ENCODE data around the gene PROSER3.
"Not testable (repeated sequence)": the region's sequence is repeated elsewhere in the genome, so short reads cannot be mapped to it uniquely, and the experiment has no call there.

PROSER3 gene

DNA sequence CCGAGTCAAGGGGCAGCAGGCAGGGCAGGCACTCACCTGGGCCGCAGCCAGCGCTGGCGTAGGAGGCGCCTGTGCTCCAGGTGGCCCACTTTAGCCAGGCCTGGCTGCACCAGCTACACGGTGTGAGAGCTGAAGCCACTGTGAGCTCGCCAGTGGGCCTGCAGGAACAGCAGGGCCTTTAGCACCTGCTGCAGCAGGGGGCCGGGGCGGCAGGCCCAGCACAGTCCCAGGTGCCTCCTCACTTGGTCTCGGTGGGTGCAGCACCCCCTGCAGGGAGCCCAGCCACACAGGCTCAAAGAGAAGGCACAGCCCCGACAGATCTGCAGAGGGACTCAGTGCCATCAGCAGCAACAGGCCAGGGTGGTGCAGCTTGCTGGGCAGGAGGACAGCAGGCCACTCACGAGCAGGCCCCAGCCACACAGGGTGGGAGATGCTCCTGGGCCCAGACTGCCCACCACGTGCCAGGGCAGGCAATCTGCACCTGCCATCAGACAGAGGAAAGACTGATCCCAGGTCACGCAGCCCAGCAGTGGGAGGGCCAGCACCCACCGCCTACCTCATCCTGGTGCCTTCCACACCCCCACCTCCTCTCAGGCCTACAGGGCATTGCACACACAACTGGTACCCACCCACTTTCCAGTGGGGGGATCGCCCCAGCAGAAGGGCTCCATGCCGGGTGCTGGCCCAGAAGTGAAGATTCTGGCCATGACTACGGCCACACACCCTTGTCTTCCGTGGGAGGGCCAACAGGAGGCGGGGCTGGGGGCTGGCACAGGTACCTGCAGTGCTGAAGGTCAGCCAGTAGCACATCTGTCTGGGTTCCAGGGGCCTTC is 33.2 kb downstream of the PROSER3 start:
- DNase-seq (ENCODE audit: low read depth in 2 of 2) = no peak

DNA sequence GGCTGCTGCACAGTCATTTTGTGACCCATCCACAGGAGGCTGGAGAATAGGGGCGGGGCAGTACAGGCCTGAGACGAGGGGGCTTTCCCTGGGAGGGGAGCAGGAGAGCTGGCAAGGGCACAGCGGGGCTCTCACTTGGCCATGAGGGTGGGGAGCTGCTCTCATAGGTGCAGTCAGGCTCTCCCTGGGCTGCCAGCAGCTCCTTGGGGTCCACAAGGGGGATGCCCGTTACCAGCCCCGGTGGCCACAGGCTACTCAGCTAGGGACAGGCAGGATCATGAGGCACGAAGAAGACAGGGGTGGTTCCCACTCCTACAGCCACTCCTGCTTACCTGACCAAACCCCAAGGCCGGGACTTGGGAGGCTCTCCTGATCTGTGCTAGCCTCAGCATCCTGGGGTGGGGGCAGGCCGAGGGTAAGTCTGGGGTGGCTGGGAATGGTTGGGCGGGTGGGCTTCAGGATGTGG is 33.9 kb downstream of the PROSER3 start:
- DNase-seq (ENCODE audit: low read depth in 2 of 2) = no peak

DNA sequence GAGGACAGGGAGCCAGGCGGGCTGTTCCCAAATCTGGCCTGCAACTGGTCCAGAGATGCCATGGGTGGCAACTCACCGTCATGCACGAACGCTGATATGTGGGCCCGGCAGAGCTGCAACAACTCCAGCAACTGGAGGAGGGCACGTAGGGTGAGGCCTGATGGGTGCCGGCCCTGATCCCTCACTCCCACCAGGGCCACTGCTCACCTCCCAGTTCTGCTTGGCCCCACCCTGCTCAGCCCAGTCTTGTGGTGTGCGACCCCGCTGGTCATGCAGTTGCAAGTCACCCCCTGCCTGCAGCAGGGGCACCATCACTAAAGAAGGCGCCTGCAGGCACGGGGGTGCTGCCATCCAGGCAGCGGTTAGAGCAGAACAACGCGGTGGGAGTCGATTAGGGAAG is 34.3 kb downstream of the PROSER3 start:
- DNase-seq (ENCODE audit: low read depth in 2 of 2) = no peak

DNA sequence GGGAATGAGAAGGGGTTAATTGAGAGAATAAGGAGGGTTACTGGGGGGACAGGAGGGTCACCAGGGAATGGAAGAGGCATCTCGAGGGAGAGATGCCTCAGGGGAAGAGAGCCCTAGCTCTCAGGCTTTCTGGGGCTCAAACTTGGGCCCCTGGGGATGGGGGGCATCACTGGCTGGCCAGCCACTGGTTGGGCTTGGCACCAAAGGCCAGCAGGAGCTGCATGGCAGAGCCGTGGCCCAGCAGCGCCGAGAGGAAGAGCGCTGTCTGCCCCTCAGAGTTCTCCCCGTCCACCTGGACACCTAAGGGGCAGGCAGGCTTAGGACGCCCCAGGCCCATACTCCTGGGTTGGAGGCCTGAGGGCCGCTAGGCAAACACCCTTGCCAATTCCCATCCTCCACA is 34.9 kb downstream of the PROSER3 start:
- no peak for DNase-seq (ENCODE audit: low read depth in 2 of 2)

DNA sequence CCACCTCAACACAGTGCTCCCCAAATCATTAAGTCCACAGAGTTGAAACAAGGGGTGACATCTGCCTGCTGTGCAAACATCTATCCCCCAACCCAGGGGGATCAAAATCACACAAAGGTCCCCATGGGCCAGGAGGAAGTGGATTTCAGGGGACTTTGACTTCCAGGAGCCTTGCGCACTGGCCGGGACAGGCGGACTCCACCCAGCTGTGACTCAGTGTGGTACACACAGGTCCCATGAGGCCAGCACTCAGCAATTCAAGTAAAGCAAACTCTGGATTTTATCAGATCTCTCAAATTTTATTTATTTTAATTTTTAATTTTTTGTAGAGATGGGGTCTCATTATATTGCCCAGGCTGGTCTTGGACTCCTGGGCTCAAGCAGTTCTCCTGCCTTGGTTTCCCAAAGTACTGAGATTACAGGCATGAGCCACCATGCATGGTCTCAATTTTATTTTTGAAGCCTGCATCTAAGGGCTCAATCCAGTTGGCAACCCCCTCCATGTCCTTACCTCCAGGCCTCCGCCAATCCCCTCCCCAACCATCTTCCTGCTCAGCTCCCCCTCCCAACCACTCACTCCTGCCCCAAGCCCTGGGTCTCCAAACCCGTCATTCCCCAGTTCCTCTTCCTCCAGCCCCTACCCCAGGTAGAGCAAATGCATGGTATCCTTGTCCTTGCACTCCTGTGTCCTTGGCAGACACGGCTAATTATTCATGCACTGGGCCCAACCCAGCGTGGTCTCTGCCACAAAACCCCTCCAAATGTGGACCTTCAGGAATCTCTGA is 35.6 kb downstream of the PROSER3 start:
- DNase-seq (ENCODE audit: low read depth in 2 of 2) = no peak

DNA sequence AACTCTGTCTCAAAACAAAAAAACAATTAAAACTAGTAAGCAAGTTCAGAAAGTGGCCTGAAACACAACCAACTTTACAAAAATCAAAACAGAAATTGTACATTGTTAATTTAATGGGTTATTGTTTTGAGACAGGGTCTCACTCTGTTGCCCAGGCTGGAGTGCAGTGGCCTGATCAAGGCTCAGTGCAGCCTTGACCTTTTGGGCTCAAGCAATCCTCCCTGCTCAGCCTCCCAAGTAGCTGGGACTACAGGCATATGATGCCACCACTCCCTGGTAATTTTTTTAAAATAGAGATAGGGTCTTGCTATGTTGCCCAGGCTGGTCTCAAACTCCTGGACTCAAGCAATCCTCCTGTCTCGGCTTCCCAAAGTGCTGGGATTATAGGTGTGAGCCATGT is 37.6 kb downstream of the PROSER3 start:
- not testable (repeated sequence) for DNase-seq (ENCODE audit: low read depth in 2 of 2)

DNA sequence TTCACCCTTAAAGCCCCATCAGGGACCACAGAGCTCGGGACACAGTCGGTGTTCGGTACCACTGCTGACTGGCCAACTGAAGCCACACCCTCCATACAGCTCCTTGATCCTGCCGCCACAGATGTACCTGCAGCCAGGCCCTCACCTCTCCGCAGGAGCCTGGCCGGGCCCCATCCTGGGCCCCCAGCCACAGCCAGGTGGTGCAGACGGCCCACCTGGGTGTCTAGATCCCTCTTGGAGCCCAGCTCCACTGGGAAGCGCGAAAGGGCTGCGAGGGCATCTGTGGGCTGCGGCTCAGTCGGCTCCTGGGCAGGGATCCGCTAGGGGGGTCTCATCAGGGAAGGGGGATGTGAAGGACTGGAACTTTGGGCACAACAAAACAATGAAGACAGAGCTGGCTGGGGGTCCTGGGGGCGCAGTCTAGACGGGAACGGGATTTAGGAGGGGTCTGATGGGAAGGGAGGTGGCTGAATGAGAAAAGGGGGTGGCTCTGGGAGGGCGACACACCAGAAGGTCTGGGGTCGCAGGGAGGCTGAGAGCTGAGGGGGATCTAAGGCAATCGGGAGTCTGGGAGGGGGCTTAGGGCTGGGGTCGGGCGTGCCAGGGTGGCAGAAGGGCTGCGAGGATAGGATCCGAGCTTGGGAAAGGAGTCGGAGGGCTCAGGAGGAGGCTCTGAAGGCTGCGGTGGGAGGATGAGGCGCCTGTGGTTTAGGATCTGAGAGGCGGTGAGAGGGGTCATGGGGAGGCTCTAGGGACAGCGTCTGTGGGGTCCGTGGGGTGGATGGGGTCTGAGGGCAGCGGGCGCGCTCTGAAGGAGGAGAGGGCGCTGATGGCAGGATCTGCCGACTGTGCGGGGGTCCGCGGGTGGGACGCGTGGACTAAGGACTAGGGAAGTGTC is 38.9 kb downstream of the PROSER3 start:
- no peak for DNase-seq (ENCODE audit: low read depth in 2 of 2)

DNA sequence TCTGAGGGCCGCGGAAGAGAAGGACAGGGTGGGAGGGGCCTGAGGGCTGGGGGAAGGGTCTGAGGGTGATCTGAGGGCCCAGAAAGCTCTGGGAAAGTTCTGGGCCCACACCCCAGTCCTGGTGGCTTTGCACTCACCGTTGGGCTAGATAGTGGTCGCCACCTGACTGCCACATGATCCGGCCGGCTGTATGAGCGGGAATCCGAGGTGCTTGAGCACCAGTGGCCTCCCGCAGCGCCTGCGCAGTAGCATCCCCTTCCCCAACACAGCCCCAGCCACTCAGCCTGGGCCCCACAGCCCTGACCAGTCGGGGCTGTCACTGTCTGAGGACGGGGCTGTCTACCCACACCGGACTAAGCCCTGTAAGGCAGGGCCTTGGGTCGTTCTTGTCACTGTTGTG is 39.7 kb downstream of the PROSER3 start:
- DNase-seq (ENCODE audit: low read depth in 2 of 2) = no peak

DNA sequence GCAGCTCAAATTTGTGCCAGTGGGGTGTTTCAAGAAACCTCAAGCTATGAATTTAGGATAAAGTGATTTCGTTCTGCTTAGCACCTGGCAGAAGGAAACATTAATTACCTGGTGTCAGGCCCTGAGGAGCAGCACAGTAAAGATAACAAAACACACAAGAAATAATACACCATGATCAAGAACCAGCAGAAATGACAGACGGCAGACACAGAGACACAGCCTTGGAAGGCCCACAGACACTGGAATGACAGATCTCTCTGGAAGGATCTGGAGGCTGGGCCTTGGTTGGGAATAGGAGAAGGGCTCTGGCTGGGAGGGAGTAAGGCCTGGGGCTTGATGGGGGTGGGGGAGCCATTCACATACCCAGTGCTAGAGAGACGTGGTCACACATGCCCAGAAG is 43.9 kb downstream of the PROSER3 start:
- no peak for DNase-seq (ENCODE audit: low read depth in 2 of 2)

DNA sequence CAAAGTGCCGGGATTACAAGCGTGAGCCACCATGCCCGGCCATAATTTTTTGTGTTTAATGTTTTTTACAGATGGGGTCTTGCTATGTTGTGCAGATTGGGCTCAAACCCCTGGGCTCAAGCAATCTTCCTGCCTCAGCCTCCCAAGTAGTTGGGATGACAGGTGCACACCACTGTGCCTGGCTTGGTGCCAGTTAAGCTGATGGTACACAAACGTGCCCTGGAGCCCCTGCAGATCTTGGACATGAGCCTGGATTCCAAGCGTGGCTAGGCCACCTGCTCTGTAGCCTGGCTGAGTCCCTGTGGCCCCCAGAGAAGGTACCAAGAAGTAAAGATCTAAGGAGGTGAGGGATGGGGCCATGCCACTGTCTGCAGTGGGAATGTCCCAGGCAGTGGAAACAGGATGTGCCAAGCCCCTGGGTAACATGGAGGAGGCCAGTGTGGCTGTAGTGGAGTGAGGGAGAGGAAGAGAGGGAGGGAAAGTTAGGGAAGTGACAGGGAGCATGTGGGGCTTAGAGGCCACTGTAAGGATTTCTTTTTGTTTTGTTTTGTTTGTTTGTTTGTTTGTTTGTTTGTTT is 47.6 kb downstream of the PROSER3 start:
- DNase-seq (ENCODE audit: low read depth in 2 of 2) = no peak

DNA sequence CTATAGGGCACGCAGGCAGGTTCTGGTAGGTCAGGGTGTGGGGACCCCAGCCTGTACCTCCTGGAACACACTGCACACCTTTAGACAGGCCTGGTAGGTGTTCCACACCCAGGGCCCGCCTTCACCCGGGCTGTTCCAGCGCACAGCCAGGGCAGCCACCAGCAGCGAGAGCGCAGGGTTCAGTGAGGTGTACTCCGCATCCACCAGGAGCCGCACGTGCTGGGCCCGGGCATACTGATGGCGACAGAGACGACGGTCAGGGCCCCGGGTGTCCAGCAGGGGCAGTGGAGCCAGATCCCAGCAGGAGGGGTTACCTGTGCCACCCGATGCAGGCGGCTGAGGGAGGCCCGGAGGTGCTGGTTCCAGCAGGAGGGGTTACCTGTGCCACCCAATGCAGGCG is 48.6 kb downstream of the PROSER3 start:
- no peak for DNase-seq (ENCODE audit: low read depth in 2 of 2)

DNA sequence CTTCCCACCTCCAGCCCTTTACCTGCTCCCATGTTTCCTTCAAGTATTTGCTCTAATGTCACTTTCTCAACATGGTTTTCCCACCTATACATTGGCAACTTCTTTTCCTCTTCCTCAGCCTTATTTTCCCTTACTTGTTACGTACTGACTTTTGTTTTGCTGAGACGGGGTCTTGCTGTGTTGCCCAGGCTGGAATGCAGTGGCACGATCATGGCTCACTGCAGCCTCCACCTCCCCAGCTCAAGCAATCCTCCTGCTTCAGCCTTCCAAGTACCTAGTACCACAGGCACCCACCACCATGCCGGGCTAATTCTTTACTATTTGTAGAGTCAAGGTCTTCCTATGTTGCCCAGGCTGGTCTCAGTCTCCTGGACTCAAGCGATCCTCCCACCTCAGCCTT is 49.7 kb downstream of the PROSER3 start:
- DNase-seq (ENCODE audit: low read depth in 2 of 2) = no peak

DNA sequence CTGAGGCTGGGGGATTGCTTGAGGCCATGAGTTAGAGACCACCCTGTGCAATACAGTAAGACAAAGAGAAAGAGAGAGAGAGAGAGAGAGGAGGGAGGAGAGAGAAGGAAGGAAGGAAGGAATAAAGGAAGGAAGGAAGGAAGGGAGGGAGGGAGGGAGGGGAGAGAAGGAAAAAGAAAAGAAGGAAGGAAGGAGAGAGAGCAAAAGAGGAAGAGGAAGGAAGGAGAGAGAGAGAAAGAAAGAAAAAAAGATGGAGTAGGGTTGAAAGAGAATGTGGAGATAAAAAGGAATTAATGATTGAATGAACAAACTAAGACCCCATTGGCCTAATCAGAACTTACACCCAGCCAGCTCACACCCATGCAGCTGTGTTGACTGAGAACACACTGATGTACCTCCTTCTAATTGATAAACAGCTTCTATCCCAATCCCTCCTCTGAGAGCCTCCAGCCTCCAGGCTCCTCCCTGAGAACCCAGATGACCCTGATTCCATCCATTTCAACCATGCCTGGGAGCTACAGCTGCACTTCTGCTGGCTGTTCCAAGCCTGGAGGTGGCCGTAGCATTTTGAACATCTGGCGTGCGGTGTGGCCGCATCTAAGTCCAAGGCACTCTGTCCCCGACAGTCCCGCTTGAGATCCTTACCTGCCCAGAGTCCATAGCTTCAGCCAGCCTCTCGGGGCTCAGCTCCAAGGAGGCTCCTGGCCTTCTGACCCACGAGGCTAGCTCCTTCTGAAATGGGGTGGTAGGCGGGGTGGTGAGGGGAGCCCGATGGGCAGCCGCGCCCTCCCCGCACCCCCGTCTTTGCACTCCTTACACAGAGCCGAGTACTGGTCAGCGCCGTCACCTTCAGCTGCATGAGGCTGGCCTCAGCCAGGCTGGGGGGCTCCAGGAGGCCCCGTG is 53.6 kb downstream of the PROSER3 start:
- DNase-seq (ENCODE audit: low read depth in 2 of 2) = no peak

DNA sequence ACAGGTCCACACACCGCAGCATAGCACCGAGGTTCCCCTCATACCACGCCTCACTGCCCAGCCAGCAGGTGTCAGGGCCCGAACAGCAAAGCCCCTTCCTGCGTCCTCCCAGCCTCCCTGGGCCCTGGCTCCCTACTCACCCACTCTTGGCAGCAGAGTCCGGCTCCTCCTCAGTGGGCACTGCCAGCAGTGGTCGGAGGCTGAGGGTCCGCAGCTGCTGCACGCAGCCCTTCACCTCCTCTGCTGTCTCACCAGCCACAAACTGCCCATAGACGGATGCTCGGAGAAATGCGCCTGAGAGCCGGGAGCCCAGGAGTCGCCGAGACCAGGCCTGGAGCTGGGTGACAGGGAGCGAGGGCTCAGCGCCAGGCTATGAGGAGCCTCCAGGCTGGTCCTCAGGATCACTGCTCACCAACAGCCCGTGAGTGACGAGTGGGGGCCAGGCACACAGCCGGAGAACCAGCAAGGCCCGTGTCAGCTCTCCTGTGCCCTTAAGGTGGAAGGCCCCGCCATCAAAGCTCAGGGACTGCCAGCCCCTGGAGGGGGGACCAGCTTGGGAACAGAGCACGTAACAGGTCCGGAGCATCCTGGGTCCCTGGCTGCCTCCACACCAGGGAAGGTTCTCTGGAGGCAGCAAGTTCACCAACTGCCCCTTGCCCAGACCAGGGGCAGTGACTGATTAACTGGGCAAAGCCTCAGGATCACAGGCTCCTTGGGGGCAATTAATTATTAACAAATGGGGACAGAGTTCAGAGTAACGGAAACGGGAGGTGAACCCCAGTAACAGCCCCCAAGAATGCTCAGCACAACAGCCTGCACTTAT is 54.5 kb downstream of the PROSER3 start, which contains the start of gene PRODH2:
PRODH2 (minus strand) TSS at position 626 of the 823 bp plus-strand sequence; CDS start at position 586, 40 bp downstream.
- DNase-seq (ENCODE audit: low read depth in 2 of 2) = no peak

DNA sequence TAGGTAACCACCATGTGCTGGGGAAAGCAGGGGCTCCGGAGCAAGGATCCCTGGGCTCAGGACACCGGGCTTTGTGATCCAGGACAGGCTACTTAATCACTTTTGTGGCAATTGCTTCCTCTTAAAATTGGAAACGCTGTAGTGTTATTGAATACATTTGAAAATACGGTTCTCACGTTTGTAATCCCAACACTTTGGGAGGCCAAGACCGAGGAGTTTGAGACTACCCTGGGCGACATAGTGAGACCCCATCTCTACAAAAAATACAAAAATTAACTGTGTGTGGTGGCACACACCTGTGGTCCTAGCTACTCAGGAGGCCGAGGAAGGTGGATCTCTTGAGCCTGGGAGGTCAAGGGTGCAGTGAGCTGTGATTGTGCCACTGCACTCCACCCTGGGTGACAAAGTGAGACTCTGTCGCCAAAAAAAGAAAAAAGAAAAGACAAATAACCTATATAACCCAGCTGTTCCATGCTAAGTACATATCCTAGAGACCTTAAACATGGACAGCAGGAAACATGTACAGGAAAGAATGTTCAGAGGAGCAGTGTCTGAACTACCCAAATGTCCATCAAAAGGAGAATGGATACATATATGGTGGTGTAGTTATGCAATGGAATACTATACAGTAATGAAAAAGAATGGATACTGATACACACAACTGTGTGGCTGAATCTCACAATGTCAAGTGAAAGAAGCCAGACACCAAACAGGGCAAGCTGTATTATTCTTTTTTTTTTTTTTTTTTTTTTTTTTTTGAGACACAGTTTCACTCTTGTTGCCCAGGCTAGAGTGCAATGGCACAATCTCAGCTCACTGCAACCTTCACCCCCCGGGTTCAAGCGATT is 55.3 kb downstream of the PROSER3 start:
- DNase-seq (ENCODE audit: low read depth in 2 of 2) = no peak

DNA sequence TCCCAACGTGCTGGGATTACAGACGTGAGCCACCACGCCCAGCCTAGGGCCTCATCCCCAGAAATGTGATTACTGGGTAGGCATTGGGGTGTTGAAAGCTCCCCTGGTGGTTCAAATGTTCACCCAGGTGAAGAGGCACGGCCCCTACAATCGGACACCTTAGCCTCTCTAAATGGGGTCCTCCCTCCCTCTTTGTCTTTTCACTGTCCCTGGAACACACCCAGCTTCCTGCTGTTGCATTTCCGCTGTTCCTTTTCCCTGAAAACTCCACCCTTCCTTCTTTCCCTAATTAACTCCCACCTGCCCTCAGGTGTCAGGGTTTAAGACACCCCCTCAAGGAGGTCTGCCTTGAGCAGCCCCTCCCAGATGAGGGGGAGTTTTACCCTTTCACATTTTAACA is 58.3 kb downstream of the PROSER3 start:
- DNase-seq (ENCODE audit: low read depth in 2 of 2) = no peak

DNA sequence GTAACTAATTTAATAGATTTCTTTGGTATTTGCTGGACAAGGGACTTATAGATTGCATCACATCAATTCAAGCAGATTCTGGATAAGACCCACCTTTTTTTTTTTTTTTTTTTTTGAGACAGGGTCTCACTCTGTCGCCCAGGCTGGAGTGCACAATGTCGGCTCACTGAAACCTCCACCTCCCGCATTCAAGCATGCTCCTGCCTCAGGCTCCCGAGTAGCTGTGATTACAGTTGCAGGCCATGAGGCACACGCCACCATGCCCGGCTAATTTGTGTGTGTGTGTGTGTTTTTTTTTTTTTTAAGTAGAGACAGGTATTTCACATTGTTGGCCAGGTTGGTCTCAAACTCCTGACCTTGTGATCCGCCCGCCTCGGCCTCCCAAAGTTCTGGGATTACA is 58.9 kb downstream of the PROSER3 start:
- DNase-seq (ENCODE audit: low read depth in 2 of 2) = no peak

DNA sequence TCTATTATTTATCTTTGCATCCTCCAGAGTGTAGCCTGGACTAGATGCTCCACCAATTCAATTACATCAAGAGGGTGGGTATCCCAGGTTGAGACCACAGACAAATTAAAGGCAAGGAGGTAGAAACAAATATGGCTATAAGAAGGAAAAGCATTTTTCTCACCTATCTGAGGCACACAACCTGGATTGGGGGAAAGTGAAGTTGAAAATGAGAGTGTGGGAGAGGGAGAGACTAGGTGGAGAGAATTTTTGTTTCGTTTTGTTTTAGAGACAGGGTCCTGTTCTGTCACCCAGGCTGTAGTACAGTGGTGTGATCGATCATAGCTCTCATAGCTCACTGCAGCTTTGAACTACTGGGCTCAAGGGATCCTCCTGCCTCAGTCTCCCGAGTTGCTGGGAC is 60.5 kb downstream of the PROSER3 start:
- no peak for DNase-seq (ENCODE audit: low read depth in 2 of 2)

Measured in stimulated activated CD4-positive, alpha-beta T cell treated with anti-CD3 and anti-CD28 coated beads, Interleukin-1b, Interleukin-23, amount 100 ng/mL, for 4 hours (primary cell).